Peyer's patch (tissue), 4 donors: ENCODE data around the gene ZNF330.

Experiments
- CTCF ChIP-seq, 6 experiments: fragments of 450-650 bp in 4 of 6; fragments of 200-600 bp in 2 of 6; sonication (generic) in 1 of 6; IDR thresholded peaks; one replicate each; pipeline ENCODE4 v1.5.1; 2017 to 2019; ENCODE audit warnings: antibody characterized with exemption in 6 of 6, mild to moderate bottlenecking in 3 of 6, moderate library complexity in 1 of 6
- POLR2A ChIP-seq, 2 donors: fragments of 450-650 bp; IDR thresholded peaks; one replicate each; pipeline ENCODE4 v1.5.1; 2017; ENCODE audit warnings: antibody characterized with exemption in 2 of 2, mild to moderate bottlenecking in 2 of 2, moderate library complexity in 2 of 2

- TF ChIP-seq CTCF (IDR thresholded peaks at IDR 0.05), result no peak
- TF ChIP-seq POLR2A (IDR thresholded peaks at IDR 0.05), result no peak
Measured at GRCh38 chr4:141240671-141241070, 20.0 kb downstream of the ZNF330 start.
